DOHH2 (cell line): ENCODE measurements around the gene RNF34.

Experiments
- CTCF ChIP-seq: fragments of 200-600 bp; sonication (generic); IDR thresholded peaks from one replicate; pipeline ENCODE4 v1.5.1; 2014; ENCODE audit warnings: antibody characterized with exemption, mild to moderate bottlenecking, low read depth, low read length; ENCODE audit not compliant: poor library complexity, severe bottlenecking
- EZH2phosphoT487 ChIP-seq: fragments of 200-600 bp; sonication (generic); IDR thresholded peaks from 2 replicates; pipeline ENCODE4 v1.6.1; 2017; ENCODE audit warnings: borderline replicate concordance, mild to moderate bottlenecking, antibody characterized with exemption, low read length, moderate library complexity, mixed read lengths

DNA sequence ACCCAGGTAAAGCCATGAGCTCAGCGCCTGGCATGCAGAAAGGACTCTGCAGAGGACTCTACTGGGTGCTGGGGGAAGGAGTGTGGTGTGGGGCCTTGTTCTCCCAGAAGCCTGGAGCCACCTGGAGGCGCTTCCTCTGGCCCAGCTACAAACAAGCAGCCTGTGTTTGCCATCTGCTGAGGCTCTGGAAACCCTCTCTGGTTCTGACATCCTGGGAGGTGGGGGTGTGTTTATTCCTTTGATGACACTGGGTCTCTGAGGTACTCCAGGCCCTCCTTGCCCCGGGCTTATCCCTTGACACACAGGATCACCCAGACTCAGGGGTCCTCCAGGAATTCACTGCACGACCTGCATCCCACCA is 44.9 kb downstream of the RNF34 start:
- no peak for TF ChIP-seq CTCF
- no peak for TF ChIP-seq EZH2phosphoT487
